Tibial nerve (tissue), 4 donors: ENCODE measurements around the gene EXOC3. TPM values are rescaled to one million over a fixed set of nuclear protein-coding genes. Genes with fewer than 3 reads are reported as not detected.

Source experiments
- DNase-seq, 2 donors: peaks; one replicate each; pipeline ENCODE4 v3.0.0-alpha.2; 2019; ENCODE audit warnings: low spot score in 2 of 2
- H3K27ac ChIP-seq, 4 donors: fragments of 200-600 bp; sonication (generic) in 3 of 4; one replicate each; pipeline ENCODE4 v1.5.1; 2017 to 2019; ENCODE audit warnings: mild to moderate bottlenecking in 1 of 4
- H3K27me3 ChIP-seq, 2 donors: fragments of 200-600 bp; sonication (generic) in 1 of 2; one replicate each; pipeline versions ENCODE4 v1.5.1 to v1.6.0; 2017 to 2019
- H3K36me3 ChIP-seq, 3 donors: fragments of 200-600 bp; sonication (generic); one replicate each; pipeline ENCODE4 v1.5.1; 2018 to 2019
- H3K4me1 ChIP-seq, 4 donors: fragments of 200-600 bp; sonication (generic) in 3 of 4; one replicate each; pipeline ENCODE4 v1.5.1; 2017 to 2019
- H3K4me3 ChIP-seq, 4 donors: fragments of 200-600 bp; sonication (generic) in 3 of 4; one replicate each; pipeline ENCODE4 v1.5.1; 2017 to 2019; ENCODE audit warnings: mild to moderate bottlenecking in 1 of 4, moderate library complexity in 1 of 4
- H3K9me3 ChIP-seq, 4 donors: fragments of 200-600 bp; sonication (generic) in 3 of 4; one replicate each; pipeline ENCODE4 v1.5.1; 2017 to 2019
- CTCF ChIP-seq, 5 experiments: fragments of 200-600 bp in 3 of 5; fragments of 450-650 bp in 2 of 5; sonication (generic) in 3 of 5; IDR thresholded peaks; one replicate each; pipeline ENCODE4 v1.5.1; 2016 to 2019; ENCODE audit warnings: antibody characterized with exemption in 5 of 5, mild to moderate bottlenecking in 3 of 5, moderate library complexity in 2 of 5
- EP300 ChIP-seq, 2 donors: sonication (generic); formaldehyde crosslinking; IDR thresholded peaks; one replicate each; pipeline ENCODE4 v1.6.1; 2017; ENCODE audit warnings: antibody characterized with exemption in 2 of 2, mild to moderate bottlenecking in 1 of 2
- POLR2A ChIP-seq, 2 donors: fragments of 450-650 bp; IDR thresholded peaks; one replicate each; pipeline ENCODE4 v1.6.1; 2017; ENCODE audit warnings: antibody characterized with exemption in 2 of 2, mild to moderate bottlenecking in 2 of 2, moderate library complexity in 2 of 2
- WGBS, 2 donors: methylation state at CpG; one replicate each; pipeline ENCODE4 v1.1.5; 2018; 5-methylcytosine and 5-hydroxymethylcytosine counted together
- total RNA-seq, 4 donors: library from RNA; depleted of rRNA; stranded (reverse); fragments of >200 nt; gene quantifications; one replicate each; pipeline ENCODE4 v1.1.0, GENCODE V29; 2016

The EXOC3 gene
- total RNA-seq, 4 donors from 2014 or later = 53.5 to 98.4 (median 58.8) TPM

GRCh38 chr5:456351-457194 is 13.6 kb downstream of the EXOC3 start:
- DNase-seq = no peak
- no peaks in the 10 kb centered on the region for H3K4me1 ChIP-seq
- peaks cover 6 to 100% (median 35%) of the 10 kb centered on the region in 3 donors for H3K36me3 ChIP-seq
- 88 to 91% methylated on average over 27 of the region's 28 CpGs for WGBS, 2 donors
- H3K27ac ChIP-seq = no peak overlapping the region
- no peaks in the 10 kb centered on the region for H3K27me3 ChIP-seq
- peaks cover 0 to 13% (median 5%) of the 10 kb centered on the region in 4 donors for H3K9me3 ChIP-seq
- H3K4me3 ChIP-seq = no peak overlapping the region
- TF ChIP-seq CTCF (IDR thresholded peaks at IDR 0.05) (no peak), EP300 (IDR thresholded peaks at IDR 0.05) (no peak), POLR2A (IDR thresholded peaks at IDR 0.05) (no peak)

- H3K4me1 ChIP-seq = no peaks in the 10 kb centered on the region
- H3K9me3 ChIP-seq = peaks cover 0 to 5% (median 1%) of the 10 kb centered on the region in 4 donors
- DNase-seq = no peak
- no peaks in the 10 kb centered on the region for H3K27me3 ChIP-seq
- 90 to 96% methylated on average over 18 to 19 of the region's 19 CpGs for WGBS, 2 donors
- no peak overlapping the region for H3K27ac ChIP-seq
- H3K4me3 ChIP-seq = no peak overlapping the region
- H3K36me3 ChIP-seq = peaks cover 6 to 100% (median 34%) of the 10 kb centered on the region in 3 donors
- TF ChIP-seq CTCF (IDR thresholded peaks at IDR 0.05) (no peak), EP300 (IDR thresholded peaks at IDR 0.05) (no peak), POLR2A (IDR thresholded peaks at IDR 0.05) (no peak)
Measured at GRCh38 chr5:457195-457961, 14.4 kb downstream of the EXOC3 start.

GRCh38 chr5:458547-459353 is 15.8 kb downstream of the EXOC3 start:
- H3K36me3 ChIP-seq = peaks cover 6 to 98% (median 27%) of the 10 kb centered on the region in 3 donors
- no peak for DNase-seq
- H3K27me3 ChIP-seq = no peaks in the 10 kb centered on the region
- WGBS, 2 donors = 80 to 81% methylated on average over 17 of the region's 17 CpGs
- TF ChIP-seq CTCF (IDR thresholded peaks at IDR 0.05) (no peak), POLR2A (IDR thresholded peaks at IDR 0.05) (no peak)
- H3K4me3 ChIP-seq = no peak overlapping the region
- H3K27ac ChIP-seq = no peak overlapping the region
- no peaks in the 10 kb centered on the region for H3K9me3 ChIP-seq
- no peaks in the 10 kb centered on the region for H3K4me1 ChIP-seq

- no peak for TF ChIP-seq CTCF (IDR thresholded peaks at IDR 0.05)
- no peak for TF ChIP-seq EP300 (IDR thresholded peaks at IDR 0.05)
- TF ChIP-seq POLR2A (IDR thresholded peaks at IDR 0.05) = no peak
- 91 to 95% methylated on average over 24 of the region's 24 CpGs for WGBS, 2 donors
- no peak overlapping the region for H3K4me3 ChIP-seq
- H3K4me1 ChIP-seq = no peaks in the 10 kb centered on the region
- no peaks in the 10 kb centered on the region for H3K27me3 ChIP-seq
- no peak overlapping the region for H3K27ac ChIP-seq
- H3K36me3 ChIP-seq = peaks cover 6 to 98% (median 25%) of the 10 kb centered on the region in 3 donors
- no peaks in the 10 kb centered on the region for H3K9me3 ChIP-seq
- no peak for DNase-seq
Measured at GRCh38 chr5:459562-460272, 16.7 kb downstream of the EXOC3 start.
